ENCODE results near the gene BABAM2. TPM values are rescaled to one million over a fixed set of nuclear protein-coding genes. Genes with fewer than 3 reads are reported as not detected.

Gene BABAM2
- total RNA-seq, 2 experiments from 2014 or later = 66.8 to 68.4 TPM

DNA sequence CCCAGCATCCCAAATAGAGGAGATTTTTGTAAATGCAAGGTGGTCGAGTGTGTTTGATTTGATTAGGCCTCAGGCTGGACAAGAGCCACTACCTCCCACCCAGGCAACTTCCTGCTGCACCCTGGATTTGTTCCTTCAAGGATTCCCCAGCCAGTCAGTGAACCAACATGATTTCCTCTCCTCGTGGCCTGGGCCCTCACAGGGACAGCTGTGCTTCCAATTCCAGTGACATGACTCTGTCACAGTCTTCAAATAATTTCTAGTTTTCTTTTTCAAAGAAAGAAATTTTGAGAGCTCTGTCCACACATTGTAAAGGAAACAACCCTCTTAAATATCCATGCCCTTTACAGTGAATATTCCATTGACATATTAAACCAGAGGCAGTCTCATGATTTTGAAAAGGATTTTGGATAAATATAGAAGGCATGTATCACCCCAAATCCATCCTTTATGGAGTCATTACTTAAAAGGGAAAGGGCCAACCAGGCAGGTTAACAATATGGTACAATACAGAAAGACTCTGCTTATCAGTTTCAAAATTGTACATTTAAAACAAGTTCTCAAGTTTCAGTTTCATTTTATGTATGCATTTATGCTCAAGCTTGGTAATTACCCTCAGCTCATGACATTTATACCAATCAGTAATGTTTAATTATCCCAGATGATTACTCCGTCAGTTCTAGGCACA is 380.8 kb downstream of the BABAM2 start:
- no peak overlapping the region for H3K4me3 Mint-ChIP-seq
- POLR2A ChIA-PET = interaction anchor here (0.5 to 1.2 kb wide), 3 partner anchors 18 to 221 kb away, joined by 3 to 4 read pairs (median 3); no protein-coding TSS in a partner anchor

DNA sequence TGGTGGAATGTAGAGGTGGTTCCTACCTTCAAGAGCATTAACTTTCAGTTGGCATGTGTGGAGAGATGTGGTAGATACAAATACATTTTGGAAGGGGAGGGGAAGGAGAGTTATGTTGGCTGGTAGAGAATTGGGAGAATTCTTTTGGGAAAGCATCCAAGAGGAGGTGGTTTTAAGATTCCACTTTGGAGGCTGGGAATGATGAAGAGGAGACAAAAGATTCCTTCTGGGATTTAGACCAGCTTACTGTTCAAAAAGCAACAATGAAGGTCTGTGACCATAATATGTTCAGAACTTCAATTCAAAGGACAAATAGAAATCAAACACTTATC is 381.4 kb downstream of the BABAM2 start:
- Mint-ChIP-seq H3K4me1 (ENCODE audit: low read depth) (peaks cover 40% of the 10 kb centered on the region), H3K27me3 (no peaks in the 10 kb centered on the region), H3K9me3 (no peaks in the 10 kb centered on the region), H3K36me3 (ENCODE audit: low read depth) (peaks cover 13% of the 10 kb centered on the region), H3K27ac (no peak overlapping the region), H3K4me3 (no peak overlapping the region)
- POLR2A ChIA-PET = interaction anchor here (1.2 kb wide), 1 partner anchor 19 kb away, joined by 4 read pairs; no protein-coding TSS in a partner anchor
- no peak for ATAC-seq
- TF ChIP-seq, protein P1, sequence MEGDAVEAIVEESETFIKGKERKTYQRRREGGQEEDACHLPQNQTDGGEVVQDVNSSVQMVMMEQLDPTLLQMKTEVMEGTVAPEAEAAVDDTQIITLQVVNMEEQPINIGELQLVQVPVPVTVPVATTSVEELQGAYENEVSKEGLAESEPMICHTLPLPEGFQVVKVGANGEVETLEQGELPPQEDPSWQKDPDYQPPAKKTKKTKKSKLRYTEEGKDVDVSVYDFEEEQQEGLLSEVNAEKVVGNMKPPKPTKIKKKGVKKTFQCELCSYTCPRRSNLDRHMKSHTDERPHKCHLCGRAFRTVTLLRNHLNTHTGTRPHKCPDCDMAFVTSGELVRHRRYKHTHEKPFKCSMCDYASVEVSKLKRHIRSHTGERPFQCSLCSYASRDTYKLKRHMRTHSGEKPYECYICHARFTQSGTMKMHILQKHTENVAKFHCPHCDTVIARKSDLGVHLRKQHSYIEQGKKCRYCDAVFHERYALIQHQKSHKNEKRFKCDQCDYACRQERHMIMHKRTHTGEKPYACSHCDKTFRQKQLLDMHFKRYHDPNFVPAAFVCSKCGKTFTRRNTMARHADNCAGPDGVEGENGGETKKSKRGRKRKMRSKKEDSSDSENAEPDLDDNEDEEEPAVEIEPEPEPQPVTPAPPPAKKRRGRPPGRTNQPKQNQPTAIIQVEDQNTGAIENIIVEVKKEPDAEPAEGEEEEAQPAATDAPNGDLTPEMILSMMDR (IDR thresholded peaks at IDR 0.05) = no peak
- no peak for DNase-seq
- intact Hi-C loops (cut with micrococcal nuclease) = no loop called here
- CTCF ChIA-PET = interaction anchor here (0.8 to 1.8 kb wide), 2 partner anchors 136 to 518 kb away, joined by 4 read pairs; no protein-coding TSS in a partner anchor

More for the DNA sequence above, 380.8 kb downstream of the BABAM2 start:
- Mint-ChIP-seq H3K36me3 (ENCODE audit: low read depth) (peaks cover 13% of the 10 kb centered on the region), H3K4me1 (ENCODE audit: low read depth) (peaks cover 36% of the 10 kb centered on the region), H3K9me3 (no peaks in the 10 kb centered on the region), H3K27ac (no peak overlapping the region), H3K27me3 (no peaks in the 10 kb centered on the region)
- ATAC-seq (peak; percentile 52), DNase-seq (no peak)
- CTCF ChIA-PET = interaction anchor here (0.5 to 1.8 kb wide), 3 partner anchors 136 to 589 kb away, joined by 3 to 4 read pairs (median 4); no protein-coding TSS in a partner anchor
- intact Hi-C loops (cut with micrococcal nuclease) = no loop called here
- TF ChIP-seq, protein P1 (IDR thresholded peaks at IDR 0.05) = no peak

DNA sequence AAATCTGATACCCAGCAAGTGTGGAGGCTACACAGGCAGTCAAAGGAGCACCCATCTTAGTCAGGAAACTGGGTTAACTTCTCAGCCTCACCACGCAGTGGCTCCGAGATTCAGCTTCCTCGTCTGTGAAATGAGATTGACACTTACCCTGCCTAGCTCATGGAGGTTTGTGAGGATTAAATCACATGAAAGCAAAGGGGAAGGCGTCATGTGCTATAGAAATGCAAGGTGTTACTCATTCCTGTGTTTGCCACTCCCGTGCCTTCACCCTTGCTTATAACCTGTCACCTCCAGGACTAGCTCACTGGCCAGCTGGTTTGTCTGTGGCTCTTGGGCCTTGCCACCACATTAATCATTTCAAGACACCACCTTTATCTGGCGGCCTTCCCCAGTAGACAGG is 383.2 kb downstream of the BABAM2 start:
- Mint-ChIP-seq H3K27me3 (no peaks in the 10 kb centered on the region), H3K27ac (no peak overlapping the region), H3K4me3 (no peak overlapping the region), H3K4me1 (ENCODE audit: low read depth) (peaks cover 40% of the 10 kb centered on the region), H3K9me3 (no peaks in the 10 kb centered on the region), H3K36me3 (ENCODE audit: low read depth) (peaks cover 13% of the 10 kb centered on the region)
- ChIA-PET POLR2A (no interaction called here), CTCF (interaction anchor here (0.8 kb wide), 2 partner anchors 11 to 21 kb away, joined by 3 read pairs; no protein-coding TSS in a partner anchor)
- TF ChIP-seq, protein P1 (IDR thresholded peaks at IDR 0.05) = no peak
- peak; percentile 15 for ATAC-seq
- peak; percentile 25 for DNase-seq
- intact Hi-C loops (cut with micrococcal nuclease) = no loop called here

DNA sequence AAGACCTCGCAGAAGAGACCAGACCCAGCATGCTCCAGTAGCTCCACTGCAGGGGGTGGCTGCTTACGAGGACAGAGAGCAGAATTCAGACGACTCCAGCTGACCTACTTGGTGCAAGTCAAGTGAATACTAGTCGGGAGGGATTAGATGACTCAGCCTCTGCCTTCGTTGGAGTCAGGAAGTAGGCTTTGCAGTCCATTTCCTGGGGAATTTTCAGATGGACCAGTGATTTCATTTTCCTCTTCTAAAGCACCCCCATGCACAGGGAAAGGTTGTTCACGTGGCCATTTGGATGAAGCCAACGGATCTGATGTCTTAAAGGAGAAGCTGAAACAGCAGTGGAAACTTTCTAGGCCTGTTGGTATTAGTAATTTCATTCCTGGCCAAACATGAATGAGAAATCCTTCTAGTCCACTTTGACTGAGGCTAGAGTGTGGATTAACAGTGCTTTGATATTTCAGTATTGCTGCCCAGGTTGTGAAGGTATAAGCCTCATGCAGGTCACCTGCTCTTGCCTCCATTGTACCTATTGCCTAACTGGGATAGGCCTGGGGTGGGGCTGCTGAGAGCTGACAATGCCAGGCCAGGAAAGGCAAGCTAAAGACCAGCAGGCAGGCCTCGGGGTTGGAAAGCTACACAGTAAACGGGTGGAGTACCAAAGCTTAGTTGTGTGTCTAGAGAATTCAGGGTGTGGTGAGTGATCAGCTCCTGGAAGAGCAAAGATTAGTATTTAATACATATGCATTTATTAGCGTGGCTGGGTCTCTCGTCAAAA is 384.6 kb downstream of the BABAM2 start:
- POLR2A ChIA-PET = interaction anchor here (1.5 kb wide), 1 partner anchor 17 kb away, joined by 3 read pairs; no protein-coding TSS in a partner anchor
- TF ChIP-seq, protein P1 (IDR thresholded peaks at IDR 0.05) = no peak
- ATAC-seq (no peak), DNase-seq (no peak)
- Mint-ChIP-seq H3K4me1 (ENCODE audit: low read depth) (peaks cover 40% of the 10 kb centered on the region), H3K4me3 (no peak overlapping the region), H3K27me3 (no peaks in the 10 kb centered on the region), H3K27ac (no peak overlapping the region), H3K9me3 (no peaks in the 10 kb centered on the region), H3K36me3 (ENCODE audit: low read depth) (peaks cover 13% of the 10 kb centered on the region)
- CTCF ChIA-PET = interaction anchor here (1.3 kb wide), 1 partner anchor 34 kb away, joined by 3 read pairs; no protein-coding TSS in a partner anchor
- intact Hi-C loops (cut with micrococcal nuclease) = no loop called here
